A673 (cell line): ENCODE data around the gene RIMS3. TPM values are rescaled to one million over a fixed set of nuclear protein-coding genes. Genes with fewer than 3 reads are reported as not detected.

ENCODE experiments used
- BruUV-seq: library from RNA; stranded (reverse); fragments of 400-500 nt; replicated peaks from 2 replicates; lab custom pipeline; 2021; lab: Mats Ljungman, UMichigan
- CTCF ChIA-PET: fragments of 300-600 bp; sonication (Branson Sonifier 250); formaldehyde crosslinking; loops from one replicate; lab custom pipeline; 2022; ENCODE audit warnings: antibody characterized with exemption; lab: Charles Lee
- POLR2A ChIA-PET: fragments of 300-600 bp; sonication (Branson Sonifier 250); formaldehyde crosslinking; loops from one replicate; lab custom pipeline; 2022; ENCODE audit warnings: antibody characterized with exemption; ENCODE audit not compliant: low non-redundant PET; lab: Charles Lee
- DNase-seq: peaks from one replicate; pipeline ENCODE4 v3.0.0-alpha.2; 2015; ENCODE audit warnings: low spot score
- H3K27ac ChIP-seq: fragments of 200-600 bp; sonication (generic); 2 replicates; pipeline ENCODE4 v1.5.1; 2016; ENCODE audit warnings: mixed run types, low read depth, mild to moderate bottlenecking, mixed read lengths, antibody characterized with exemption, low read length; ENCODE audit not compliant: poor library complexity, severe bottlenecking
- H3K27me3 ChIP-seq: fragments of 200-600 bp; sonication (generic); replicated peaks from 2 replicates; pipeline ENCODE4 v1.6.1; 2017; ENCODE audit warnings: mixed run types, low read depth, mild to moderate bottlenecking, mixed read lengths, antibody characterized with exemption, low read length; ENCODE audit not compliant: insufficient read depth, poor library complexity
- H3K36me3 ChIP-seq: fragments of 200-600 bp; sonication (generic); 2 replicates; pipeline ENCODE4 v1.6.1; 2016; ENCODE audit warnings: mixed run types, mild to moderate bottlenecking, mixed read lengths, antibody characterized with exemption, low read length; ENCODE audit not compliant: insufficient read depth, poor library complexity, severe bottlenecking
- H3K4me1 ChIP-seq: fragments of 200-600 bp; sonication (generic); 2 replicates; pipeline ENCODE4 v1.6.1; 2017; ENCODE audit warnings: mixed run types, mild to moderate bottlenecking, mixed read lengths, antibody characterized with exemption, low read length; ENCODE audit not compliant: insufficient read depth, poor library complexity, severe bottlenecking
- H3K4me3 ChIP-seq: fragments of 200-600 bp; sonication (generic); 2 replicates; pipeline ENCODE4 v1.5.1; 2016; ENCODE audit warnings: low read depth, mixed run types, mild to moderate bottlenecking, mixed read lengths, low read length; ENCODE audit not compliant: poor library complexity, severe bottlenecking
- H3K9me3 ChIP-seq: fragments of 200-600 bp; sonication (generic); 2 replicates; pipeline ENCODE4 v1.6.1; 2016; ENCODE audit warnings: mixed run types, low read depth, mild to moderate bottlenecking, mixed read lengths, antibody characterized with exemption, low read length; ENCODE audit not compliant: poor library complexity, severe bottlenecking
- EZH2 ChIP-seq: fragments of 200-600 bp; sonication (generic); IDR thresholded peaks from 2 replicates; pipeline ENCODE4 v1.6.1; 2017; ENCODE audit warnings: borderline replicate concordance, low read depth, mild to moderate bottlenecking, mixed read lengths, antibody characterized with exemption, low read length; ENCODE audit not compliant: poor library complexity, severe bottlenecking
- intact Hi-C: fragments of 100-400 bp; cut with micrococcal nuclease; formaldehyde crosslinking; loops from one replicate; pipeline ENCODE4 v1.10.0; 2022; ENCODE audit not compliant: unreplicated experiment
- total RNA-seq: library from RNA; stranded (reverse); gene quantifications from 2 replicates; pipeline ENCODE4 v1.2.3, GENCODE V29; 2021
- TF ChIP-seq, protein P1 (sequence below): fragments of 300-800, 200-600 bp; sonication (generic); conservative IDR thresholded peaks from 2 replicates; pipeline ENCODE4 v1.5.1; 2017; ENCODE audit warnings: low read depth, mild to moderate bottlenecking, antibody characterized with exemption, low read length, moderate library complexity, mixed read lengths

Gene RIMS3
- total RNA-seq, 1 experiment from 2014 or later: 9.9 TPM

- DNase-seq: no peak
- POLR2A ChIA-PET: no interaction called here
- TF ChIP-seq EZH2: no peak
- TF ChIP-seq, protein P1, sequence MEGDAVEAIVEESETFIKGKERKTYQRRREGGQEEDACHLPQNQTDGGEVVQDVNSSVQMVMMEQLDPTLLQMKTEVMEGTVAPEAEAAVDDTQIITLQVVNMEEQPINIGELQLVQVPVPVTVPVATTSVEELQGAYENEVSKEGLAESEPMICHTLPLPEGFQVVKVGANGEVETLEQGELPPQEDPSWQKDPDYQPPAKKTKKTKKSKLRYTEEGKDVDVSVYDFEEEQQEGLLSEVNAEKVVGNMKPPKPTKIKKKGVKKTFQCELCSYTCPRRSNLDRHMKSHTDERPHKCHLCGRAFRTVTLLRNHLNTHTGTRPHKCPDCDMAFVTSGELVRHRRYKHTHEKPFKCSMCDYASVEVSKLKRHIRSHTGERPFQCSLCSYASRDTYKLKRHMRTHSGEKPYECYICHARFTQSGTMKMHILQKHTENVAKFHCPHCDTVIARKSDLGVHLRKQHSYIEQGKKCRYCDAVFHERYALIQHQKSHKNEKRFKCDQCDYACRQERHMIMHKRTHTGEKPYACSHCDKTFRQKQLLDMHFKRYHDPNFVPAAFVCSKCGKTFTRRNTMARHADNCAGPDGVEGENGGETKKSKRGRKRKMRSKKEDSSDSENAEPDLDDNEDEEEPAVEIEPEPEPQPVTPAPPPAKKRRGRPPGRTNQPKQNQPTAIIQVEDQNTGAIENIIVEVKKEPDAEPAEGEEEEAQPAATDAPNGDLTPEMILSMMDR: no peak
- Histone ChIP-seq H3K27me3 (no peaks in the 10 kb centered on the region), H3K4me1 (no peaks in the 10 kb centered on the region), H3K27ac (no peak overlapping the region), H3K4me3 (no peak overlapping the region), H3K9me3 (no peaks in the 10 kb centered on the region), H3K36me3 (peaks cover 5% of the 10 kb centered on the region)
- CTCF ChIA-PET: interaction anchor here (0.9 kb wide), 1 partner anchor 15 kb away, joined by 3 read pairs; no protein-coding TSS in a partner anchor
- intact Hi-C loops: no loop called here
- BruUV-seq: no TSS peak
Measured at GRCh38 chr1:40684669-40685068, 19.2 kb upstream of the RIMS3 start.

DNA sequence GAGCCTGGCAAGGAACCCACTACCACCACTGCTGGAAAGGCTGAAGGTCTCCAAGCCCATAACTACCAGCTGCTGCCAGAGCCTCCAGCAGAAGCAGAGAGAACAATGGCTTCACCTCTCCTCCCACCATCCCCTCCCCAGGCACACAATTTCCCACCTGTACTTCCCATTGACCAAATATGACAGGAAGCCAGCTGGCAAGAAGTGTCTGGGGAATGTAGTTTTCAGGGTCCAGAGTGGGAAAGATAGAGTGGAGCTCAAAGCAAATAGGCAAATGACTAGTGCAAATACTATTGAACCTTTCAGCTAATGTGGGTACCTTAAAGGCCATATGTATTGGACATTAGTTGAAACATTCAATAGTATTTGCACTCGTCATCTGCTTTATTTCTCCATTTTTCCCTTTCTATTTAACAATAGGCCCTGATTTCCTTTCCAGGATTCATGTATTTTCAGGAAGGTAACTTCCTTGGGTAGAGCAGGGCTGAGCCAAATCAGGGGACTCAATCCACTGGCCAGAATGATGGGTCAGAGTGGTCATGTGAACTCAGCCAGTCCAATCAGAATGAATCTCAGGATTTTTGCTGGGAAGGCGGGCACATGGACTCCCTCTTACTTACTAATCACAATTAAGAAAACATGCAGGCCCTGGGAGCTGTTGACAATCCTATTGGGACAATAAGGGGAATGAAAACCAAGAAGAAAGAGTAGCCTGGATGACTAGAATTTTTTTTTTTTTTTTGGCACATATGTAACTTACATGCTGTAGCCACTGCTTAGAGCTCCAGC lies 13.9 kb upstream of the RIMS3 start:
- Histone ChIP-seq H3K4me3 (no peak overlapping the region), H3K27me3 (no peaks in the 10 kb centered on the region), H3K9me3 (no peaks in the 10 kb centered on the region), H3K4me1 (peaks cover 19% of the 10 kb centered on the region), H3K36me3 (no peaks in the 10 kb centered on the region), H3K27ac (no peak overlapping the region)
- no peak for TF ChIP-seq EZH2
- TF ChIP-seq, protein P1: no peak
- BruUV-seq: no TSS peak
- CTCF ChIA-PET: no interaction called here
- intact Hi-C loops: no loop called here
- DNase-seq: no peak
- POLR2A ChIA-PET: no interaction called here

GRCh38 chr1:40676501-40676900 lies 11.0 kb upstream of the RIMS3 start:
- no TSS peak for BruUV-seq
- Histone ChIP-seq H3K27me3 (no peaks in the 10 kb centered on the region), H3K36me3 (no peaks in the 10 kb centered on the region), H3K9me3 (no peaks in the 10 kb centered on the region), H3K27ac (peak overlapping the region; percentile 72), H3K4me1 (peaks cover 33% of the 10 kb centered on the region), H3K4me3 (no peak overlapping the region)
- ChIA-PET POLR2A (no interaction called here), CTCF (no interaction called here)
- peak; percentile 52 for DNase-seq
- intact Hi-C loops: no loop called here
- TF ChIP-seq EZH2: no peak
- TF ChIP-seq, protein P1: no peak
